ENCODE data around the gene ASCC3.

DNA sequence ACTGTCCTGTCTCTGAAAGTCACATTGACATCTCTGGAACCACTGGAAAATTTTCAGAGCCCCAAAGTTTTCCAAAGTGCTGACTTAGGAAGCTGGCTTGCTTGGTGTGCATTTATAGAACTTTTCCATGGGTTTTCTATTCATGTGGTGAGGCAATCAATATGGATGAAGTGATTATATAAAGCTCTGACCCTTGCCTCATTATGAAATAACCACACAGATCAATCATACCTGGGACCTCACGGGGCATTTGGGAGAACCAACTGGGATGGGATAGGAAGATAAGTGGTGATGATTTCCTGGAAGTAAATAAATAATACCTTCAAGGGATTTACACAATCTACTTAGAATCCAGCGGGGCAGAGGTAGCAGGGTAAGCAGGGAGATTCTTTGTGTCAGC, 393.5 kb downstream of the ASCC3 start:
- TF ChIP-seq JUN (IDR thresholded peaks at IDR 0.05) (no peak), CTCF (IDR thresholded peaks at IDR 0.05) (no peak), EP300 (IDR thresholded peaks at IDR 0.05) (no peak), POLR2A (IDR thresholded peaks at IDR 0.05; ENCODE audit: low read length) (no peak), RNF2 (IDR thresholded peaks at IDR 0.05; ENCODE audit: borderline replicate concordance, low read depth) (no peak), TFCP2L1 (CRISPR knock-in tag; IDR thresholded peaks at IDR 0.05) (no peak), MAFK (IDR thresholded peaks at IDR 0.05; ENCODE audit: partially characterized antibody) (no peak), POLR2AphosphoS2 (conservative IDR thresholded peaks at IDR 0.05; ENCODE audit: low read length) (no peak), MYC (IDR thresholded peaks at IDR 0.05; ENCODE audit: borderline replicate concordance, low read length) (no peak), CHD4 (IDR thresholded peaks at IDR 0.05; ENCODE audit: borderline replicate concordance) (no peak), CBX8 (IDR thresholded peaks at IDR 0.05) (no peak)
